Activated CD4-positive, alpha-beta T cell treated with anti-CD3 and anti-CD28 coated beads for 24 hours (primary cell): ENCODE data around the gene CEACAM16.
"Not testable (repeated sequence)": the region's sequence is repeated elsewhere in the genome, so short reads cannot be mapped to it uniquely, and the experiment has no call there.

Source experiments
- DNase-seq, 2 donors: peaks; one replicate each; pipeline ENCODE4 v3.0.0-alpha.2; 2020; ENCODE audit warnings: low read depth in 2 of 2

The CEACAM16 gene

DNA sequence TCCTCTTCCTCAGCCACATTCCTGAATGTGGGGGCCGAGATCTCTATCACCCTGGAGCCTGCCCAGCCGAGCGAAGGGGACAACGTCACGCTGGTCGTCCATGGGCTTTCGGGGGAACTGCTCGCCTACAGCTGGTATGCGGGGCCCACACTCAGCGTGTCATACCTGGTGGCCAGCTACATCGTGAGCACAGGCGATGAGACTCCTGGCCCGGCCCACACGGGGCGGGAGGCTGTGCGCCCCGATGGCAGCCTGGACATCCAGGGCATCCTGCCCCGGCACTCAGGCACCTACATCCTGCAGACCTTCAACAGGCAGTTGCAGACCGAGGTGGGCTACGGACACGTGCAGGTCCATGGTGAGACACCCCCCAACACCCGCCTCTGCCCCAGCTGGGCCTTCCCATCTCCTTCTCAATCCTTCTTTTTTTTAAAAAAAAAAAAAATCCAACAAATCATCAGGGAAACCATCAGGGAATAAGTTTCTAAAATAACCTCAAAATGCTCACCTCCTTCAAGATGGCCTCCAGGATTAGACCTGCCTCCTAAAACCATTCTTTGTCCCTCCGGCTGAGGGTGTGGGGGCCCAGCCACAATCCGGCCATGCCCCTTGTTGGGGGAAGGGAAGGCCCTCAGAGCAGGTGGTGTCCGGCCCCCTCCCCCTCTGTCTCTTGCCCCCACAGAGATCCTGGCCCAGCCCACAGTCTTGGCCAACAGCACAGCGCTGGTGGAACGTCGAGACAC lies 4.6 kb downstream of the CEACAM16 start:
- no peak for DNase-seq

DNA sequence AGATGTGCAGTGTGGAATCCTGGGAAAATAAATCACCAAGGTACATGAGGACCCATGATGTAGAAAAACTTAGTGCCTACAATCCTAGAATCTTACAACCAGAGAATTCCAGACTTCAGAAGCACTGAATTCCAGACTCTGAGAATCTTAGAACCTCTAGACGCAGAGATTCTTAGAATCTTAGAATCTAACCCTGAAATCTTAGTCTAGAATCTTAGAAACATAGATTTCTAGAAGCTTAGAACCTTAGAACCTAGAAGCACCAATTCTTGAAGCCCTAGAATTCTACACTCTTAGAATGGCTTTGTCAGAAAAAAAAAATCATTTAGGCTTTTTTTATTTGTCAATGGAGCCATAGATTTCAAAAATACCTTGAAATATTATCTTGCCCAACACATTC lies 6.0 kb downstream of the CEACAM16 start:
- no peak for DNase-seq

DNA sequence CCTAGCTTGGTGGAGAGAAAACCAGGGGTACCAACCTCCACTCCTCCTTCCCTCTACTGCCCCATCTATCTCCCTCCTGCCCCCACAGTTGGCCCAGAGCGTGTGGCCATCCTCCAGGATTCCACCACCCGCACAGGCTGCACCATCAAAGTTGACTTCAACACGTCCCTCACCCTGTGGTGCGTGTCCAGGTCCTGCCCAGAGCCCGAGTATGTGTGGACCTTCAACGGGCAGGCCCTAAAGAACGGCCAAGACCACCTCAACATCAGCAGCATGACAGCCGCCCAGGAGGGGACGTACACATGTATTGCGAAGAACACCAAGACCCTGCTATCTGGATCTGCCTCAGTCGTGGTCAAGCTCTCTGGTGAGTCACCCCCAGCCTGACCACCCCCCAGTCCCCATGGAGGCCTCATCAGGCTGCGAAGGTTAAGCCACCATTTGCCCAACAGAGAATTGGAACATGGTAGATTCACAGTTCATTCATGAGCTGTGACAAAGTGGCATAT lies 6.6 kb downstream of the CEACAM16 start:
- DNase-seq, result no peak

DNA sequence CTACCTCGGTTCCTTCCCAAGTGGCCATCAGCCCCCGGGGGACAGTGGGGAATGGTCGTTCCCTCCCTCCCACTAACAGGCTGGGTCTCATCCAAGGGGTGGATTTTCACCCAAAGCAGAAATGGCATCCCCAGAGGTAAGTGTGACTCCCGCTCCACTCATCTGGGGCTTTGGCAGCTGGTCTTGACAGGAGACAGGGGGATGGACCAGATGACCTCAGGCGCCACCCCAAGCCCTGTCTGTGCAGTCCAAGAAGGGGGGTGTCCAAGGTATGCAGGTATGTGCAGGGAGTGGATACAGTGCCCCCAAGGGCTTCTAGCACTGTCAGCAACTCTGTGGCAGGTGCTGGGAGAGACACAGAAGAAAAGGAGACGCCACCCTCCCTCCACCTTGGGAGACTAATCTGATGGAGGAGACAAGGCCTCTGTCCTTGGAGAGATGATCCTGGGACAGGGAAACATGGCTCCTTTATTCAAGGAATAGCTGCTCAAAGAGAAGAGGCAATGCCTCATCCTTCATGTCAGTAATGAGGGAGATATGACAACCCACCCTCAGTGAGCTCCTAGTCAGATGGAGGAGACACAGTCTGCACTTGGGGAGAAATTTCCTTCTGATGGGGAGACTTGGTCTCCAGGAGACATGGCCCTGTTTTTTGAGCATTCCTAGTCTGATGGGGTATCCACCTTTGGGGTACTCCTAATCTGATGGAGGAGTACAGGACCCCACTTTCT lies 7.7 kb downstream of the CEACAM16 start:
- no peak for DNase-seq

DNA sequence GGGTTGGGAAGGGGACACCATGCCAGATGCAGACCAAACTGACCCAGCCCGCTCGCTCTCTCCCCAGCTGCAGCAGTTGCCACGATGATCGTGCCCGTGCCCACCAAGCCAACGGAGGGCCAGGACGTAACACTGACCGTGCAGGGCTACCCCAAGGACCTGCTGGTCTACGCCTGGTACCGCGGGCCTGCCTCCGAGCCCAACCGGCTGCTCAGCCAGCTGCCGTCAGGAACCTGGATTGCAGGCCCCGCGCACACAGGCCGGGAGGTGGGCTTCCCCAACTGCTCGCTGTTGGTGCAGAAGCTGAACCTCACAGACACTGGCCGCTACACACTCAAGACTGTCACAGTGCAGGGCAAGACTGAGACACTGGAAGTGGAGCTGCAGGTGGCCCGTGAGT lies 8.8 kb downstream of the CEACAM16 start:
- DNase-seq, result no peak

DNA sequence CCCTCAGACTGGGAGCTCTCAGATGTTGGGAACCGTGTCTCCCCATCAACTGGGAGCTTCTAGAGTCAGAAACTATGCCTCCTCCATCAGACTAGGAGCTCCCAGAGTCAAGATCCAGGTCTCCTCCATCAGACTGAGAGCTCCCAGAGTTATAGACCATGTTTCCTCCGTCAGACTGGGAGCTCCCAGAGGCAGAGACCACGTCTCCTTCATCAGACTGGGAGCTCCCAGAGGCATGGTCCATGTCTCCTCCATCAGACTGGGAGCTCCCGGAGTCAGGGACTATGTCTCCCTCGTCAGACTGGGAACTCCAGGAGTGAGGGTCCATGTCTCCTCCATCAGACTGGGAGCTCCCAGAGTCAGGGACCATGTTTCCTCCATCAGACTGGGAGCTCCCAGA lies 10.0 kb downstream of the CEACAM16 start:
- no peak for DNase-seq

DNA sequence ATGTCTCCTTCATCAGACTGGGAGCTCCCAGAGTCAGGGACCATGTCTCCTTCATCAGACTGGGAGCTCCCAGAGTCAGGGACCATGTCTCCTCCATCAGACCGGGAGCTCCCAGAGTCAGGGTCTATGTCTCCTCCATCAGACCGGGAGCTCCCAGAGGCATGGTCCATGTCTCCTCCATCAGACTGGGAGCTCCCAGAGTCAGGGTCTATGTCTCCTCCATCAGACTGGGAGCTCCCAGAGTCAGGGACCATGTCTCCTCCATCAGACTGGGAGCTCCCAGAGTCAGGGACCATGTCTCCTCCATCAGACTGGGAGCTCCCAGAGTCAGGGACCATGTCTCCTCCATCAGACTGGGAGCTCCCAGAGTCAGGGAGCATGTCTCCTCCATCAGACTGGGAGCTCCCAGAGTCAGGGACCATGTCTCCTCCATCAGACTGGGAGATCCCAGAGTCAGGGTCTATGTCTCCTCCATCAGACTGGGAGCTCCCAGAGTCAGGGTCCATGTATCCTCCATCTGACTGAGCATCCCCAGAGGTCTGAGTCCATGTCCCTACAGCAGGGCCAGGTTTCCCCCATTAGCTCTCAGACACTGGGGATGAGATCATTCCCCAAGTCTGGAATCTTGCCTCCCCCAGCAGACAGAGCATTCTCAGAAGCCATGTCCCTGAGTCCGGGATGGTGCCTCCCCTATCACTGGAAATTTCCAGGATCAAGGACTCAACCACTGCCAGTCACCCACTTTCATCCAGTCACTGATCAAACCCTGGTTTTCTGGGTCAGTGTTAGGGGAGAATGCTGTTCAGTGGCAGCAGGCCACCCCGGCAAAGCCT lies 10.7 kb downstream of the CEACAM16 start:
- not testable (repeated sequence) for DNase-seq

DNA sequence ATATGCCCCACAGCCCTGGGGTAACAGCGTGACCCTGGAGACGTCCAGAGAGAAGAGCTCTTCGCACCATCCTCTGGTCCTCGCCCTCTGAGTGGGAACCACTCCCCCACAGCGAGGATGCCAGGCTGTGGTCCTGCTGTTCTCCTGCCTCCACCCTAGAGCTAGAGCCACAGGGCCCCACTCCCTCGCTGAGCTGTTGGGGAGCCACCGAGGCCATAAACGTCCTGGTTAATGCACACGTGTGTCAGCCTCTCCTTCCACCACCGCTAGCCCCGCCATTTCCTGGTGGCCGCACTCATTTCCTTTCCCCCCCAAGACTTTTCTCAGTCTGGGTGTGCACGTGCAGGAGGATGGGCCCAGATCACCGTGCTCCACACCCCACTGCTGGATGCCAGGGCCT lies 11.5 kb downstream of the CEACAM16 start:
- DNase-seq, result no peak

DNA sequence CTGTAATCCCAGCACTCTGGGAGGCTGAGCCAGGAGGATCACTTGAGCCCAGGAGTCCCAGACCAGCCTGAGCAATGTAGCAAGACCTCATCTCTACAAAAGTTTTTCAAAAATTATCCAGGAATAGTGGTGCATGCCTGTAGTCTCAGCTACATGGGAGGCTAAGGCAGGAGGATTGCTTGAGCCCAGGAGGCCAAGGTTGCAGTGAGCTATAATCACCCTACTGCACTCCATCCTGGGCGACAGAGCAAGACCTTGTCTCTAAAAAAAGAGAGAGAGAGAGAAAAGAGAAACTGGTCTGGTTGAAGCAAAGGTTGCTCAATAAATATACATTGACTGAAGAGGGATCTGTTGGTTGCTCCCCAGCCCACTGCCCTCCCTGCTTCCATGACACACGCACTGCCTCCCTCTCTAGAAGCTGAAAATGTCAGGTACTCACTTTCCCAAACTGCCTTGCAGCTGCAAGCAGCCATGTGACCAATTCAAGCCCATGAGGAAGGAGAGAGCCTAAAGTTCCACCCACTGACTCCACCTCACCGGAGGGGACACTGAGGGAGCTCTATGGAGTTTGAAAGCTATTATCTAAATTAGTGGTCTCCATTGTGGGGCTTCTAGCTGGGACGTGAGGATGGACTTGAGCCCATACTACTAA lies 14.0 kb downstream of the CEACAM16 start:
- DNase-seq, result no peak

DNA sequence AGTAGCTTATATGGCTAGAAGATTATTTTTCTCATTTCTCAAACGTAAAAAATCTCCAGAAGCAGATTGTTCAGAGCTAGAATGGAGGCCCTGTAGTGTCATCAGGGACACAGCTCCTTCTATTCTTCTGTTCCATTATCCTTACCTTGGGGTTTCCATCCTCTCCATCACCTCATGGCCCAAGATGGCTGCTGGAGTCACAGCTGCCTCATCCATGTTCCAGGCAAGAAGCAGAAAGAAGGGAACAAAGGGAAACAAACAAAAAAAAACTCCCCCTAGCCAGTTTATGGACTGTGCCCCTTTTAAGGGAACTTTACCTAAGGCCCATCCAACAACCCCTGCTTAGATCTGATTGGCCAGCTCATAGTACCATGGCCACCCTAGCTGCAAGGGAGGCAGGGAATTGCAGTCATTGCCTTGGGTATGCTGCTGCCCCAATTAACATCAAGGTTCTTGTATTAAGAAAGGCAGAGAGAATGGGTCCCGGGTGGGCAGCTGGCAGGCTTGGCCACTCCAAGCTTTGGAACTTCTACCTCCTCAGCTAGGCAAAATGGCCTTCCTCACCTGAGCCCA lies 15.7 kb downstream of the CEACAM16 start:
- DNase-seq, result no peak

DNA sequence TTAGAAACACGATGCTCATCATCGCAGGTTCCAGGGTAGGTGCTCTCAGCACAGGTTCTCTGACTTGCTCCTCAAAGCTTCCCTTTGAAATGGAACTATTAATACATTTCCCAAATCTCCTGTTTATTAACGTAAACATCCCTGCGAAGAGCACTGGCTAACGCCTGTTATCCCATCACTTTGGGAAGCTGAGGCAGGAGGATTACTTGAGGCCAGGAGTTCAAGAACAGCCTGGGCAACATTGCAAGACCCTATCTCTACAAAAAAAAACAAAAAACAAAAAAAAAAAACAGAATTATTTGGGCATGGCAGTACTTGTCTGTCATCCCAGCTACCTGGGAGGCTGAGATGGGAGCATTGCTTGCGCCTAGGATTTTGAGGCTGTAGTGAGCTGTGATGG lies 18.7 kb downstream of the CEACAM16 start:
- no peak for DNase-seq

DNA sequence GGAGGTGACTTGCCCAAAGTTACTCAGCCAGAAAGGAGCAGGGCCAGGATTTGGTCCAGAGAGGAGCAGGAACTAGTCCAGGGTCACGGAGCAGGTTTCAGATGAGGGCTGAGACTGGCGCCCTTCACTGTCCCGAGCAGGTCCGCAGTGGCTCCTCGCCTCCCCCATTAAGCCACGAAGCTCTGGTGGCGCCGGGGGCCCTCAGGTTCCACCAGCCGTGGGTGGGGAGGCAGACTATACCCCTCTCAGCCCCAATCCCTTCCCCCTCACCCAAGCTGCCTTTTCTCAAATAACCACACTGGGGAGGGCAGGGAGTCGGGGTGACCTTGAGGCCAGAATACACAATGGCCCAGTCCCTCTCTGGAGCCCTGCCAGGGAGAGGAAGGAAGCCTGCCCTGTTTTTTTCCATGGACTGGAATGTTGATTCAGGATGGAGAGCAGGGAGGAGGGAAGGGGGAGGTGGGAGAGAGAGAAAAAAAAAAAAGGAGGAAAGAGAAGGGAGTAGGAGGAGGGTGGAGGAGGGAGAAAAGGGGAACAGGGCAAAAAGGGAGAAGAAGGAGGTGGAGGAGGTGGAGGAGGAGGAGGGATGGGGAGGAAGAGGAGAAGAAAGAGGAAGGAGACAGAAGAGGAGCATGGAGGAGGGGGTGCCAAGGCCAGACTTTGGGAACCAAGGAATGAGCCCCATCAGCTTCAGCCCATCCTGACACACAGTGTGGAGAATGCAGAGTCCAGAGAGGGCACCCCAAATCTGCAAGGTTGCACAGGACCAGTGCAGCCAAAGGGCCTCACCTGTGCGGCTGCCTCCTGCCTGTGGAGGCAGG lies 19.7 kb downstream of the CEACAM16 start:
- DNase-seq, result no peak

DNA sequence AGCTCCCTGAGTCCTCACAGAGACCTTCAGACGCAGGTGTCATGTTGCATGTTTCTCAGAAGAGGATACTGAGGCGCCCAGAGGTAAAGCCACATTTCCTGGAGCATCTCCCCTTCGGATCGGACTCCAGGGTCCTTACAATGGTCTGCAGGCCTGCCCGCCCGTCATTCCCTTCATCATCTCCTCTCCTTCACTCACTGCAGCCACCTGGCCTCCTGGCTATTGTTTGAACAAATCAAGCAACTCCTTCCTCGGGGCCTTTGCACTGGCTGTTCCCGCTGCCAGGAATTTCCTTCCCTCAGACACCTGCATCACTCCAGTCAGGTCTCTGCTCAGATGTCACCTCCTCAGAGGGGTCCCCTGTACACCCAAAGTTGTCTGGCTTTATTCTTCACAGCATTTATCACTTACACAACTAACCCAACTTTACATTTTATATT lies 20.3 kb downstream of the CEACAM16 start:
- no peak for DNase-seq

DNA sequence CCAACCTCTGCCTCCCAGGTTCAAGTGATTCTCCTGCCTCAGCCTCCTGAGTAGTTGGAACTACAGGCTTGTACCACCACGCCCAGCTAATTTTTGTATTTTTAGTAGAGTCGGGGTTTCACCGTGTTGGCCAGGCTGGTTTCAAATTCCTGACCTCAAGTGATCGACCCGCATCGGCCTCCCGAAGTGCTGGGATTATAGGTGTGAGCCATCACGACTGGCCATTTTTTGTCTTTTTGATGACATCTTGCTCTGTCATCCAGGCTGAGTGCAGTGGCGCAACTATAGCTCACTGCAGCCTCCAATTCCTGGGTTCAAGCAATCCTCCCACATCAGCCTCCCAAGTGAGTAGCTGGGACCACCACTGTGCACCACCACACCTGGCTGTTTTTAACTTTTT lies 21.4 kb downstream of the CEACAM16 start:
- not testable (repeated sequence) for DNase-seq

DNA sequence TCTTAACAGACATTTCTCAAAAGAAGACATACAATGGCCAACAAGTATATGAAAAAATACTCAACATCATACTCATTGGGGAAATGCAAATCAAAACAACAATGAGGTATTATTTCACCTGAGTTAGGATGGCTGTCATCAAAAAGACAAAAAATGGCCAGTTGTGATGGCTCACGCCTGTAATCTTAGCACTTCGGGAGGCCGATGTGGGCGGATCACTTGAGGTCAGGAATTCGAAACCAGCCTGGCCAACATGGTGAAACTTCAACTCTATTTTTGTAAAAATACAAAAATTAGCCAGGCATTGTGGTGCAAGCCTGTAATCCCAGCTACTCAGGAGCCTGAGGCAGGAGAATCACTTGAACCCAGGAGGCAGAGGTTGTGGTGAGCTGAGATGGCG lies 22.0 kb downstream of the CEACAM16 start:
- DNase-seq, result no peak

DNA sequence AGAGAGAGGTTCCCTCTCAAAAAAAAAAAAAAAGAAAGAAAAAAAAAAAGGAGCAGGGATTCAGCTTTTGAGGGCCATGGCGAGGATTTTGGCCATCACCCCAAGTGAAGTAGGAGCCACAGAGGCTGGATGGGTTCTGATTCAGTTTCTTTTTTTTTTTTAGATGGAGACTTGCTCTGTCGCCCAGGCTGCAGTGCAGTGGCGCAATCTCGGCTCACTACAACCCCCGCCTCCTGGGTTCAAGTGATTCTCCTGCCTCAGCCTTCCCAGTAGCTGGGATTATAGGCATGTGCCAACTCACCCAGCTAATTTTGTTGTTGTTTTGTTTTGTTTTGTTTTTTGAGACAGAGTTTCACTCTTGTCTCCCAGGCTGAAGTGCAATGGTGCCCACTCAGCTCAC lies 22.4 kb downstream of the CEACAM16 start:
- not testable (repeated sequence) for DNase-seq

DNA sequence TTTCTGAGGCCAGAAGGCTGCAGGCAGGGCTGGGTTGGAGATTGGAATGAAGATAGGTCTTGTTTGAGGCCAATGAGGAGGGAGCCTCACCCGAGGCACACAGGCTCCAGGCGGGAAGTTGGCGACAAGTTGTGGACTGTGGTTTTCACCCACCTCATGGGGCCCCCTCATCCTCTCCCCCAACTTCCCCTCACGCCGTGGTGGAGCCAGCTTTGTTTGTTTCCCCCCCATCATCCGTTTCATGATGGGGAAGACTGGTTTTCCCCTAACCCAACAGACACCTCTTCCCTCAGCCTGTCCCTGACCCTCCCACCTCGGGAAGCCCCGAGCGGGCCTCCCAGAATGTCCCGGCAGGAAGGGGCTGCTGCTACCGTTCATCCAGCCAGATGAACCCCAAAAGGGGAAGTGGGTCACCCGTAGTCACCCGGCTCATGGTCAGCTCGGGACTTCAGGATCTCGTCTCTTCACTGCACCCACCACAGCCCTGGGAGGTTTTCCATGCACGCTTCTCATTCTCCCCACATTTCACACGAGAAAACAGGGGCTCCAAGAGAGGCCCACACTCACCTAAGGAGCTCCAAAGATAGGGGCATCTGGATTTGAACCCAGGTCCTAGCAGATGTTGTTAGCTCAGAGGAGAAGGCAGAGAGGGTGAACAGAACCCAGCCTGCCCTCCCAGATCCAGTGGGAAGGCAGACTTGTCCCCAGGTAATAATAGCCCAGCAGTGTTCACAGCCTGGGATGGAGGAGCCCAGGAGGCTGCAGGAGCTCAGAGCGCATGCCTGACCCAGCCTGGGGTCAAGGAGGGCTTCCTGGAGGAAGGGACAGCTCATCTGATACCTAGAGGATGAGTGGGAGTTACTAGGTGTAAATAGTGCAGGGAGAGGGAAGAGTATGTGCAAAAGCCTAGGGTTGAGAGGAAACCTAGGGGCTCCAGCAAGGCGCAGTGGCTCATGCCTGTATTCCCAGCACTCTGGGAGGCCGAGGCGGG lies 23.5 kb downstream of the CEACAM16 start:
- no peak for DNase-seq

DNA sequence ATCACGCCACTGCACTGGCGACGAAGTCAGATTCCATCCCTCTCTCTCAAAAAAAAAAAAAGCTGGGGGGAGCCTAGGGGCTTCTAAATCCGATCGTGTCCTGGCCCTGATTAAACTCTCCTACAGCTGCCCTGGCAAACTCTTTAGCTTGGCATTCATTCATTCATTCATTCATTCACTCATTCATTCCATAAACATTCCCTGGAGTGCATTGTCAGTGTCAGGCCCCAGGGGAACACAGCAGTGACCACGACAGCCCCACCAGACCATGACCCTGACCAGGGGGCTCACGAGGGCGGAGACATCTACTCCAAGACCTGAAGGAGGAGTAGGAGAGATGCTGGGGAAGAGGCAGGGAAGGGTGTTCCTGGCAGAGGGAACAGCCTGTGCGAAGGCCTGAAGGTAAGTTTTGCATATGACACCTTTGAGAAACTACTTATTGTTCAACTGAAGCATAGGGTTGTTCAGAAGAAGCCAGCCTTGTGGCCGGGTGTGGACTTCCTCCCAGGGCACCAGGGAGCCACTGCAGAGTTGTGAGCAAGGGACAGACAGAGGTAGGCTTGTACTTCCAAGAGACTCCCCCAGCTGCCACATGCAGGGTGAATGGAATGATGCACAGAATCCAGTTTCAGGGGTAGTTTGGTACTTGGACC lies 24.5 kb downstream of the CEACAM16 start:
- no peak for DNase-seq

DNA sequence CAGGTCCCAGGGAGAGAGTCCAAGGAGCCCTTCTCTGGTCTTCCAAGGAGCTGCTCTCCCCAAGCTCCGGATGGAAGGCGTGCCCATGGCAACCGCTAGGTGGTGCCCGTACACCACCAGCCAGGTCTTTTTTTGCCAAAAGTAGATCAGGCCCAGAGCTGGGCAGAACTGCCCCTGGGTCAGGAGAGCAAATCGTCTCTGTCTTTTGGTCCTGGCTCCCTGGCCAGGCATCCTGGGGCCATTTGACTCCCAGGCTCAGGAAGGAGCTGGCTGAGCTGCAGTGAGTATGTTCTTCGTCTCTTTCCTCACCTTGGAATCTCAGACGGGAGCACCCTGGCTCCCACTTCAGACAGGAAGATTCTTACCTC lies 25.0 kb downstream of the CEACAM16 start:
- peak; percentile 64 to 71 for DNase-seq
